Muscle layer of duodenum (tissue), 2 donors: ENCODE results near the gene INCA1.

Experiments used
- H3K27ac ChIP-seq: one replicate; pipeline ENCODE4 v1.7.0; 2013; ENCODE audit warnings: mild to moderate bottlenecking, low read length
- H3K27me3 ChIP-seq: one replicate; pipeline ENCODE4 v1.7.0; 2013; ENCODE audit warnings: low read depth, mild to moderate bottlenecking, control low read depth, low read length
- H3K36me3 ChIP-seq, 2 donors: one replicate each; pipeline ENCODE4 v1.7.0; 2013; ENCODE audit warnings: low read length in 2 of 2, control low read depth in 1 of 2, mild to moderate bottlenecking in 1 of 2; ENCODE audit not compliant: insufficient read depth in 2 of 2, control insufficient read depth in 1 of 2
- H3K4me1 ChIP-seq, 2 donors: one replicate each; pipeline ENCODE4 v1.7.0; 2013; ENCODE audit warnings: low read length in 2 of 2, mild to moderate bottlenecking in 2 of 2, control low read depth in 1 of 2, moderate library complexity in 1 of 2; ENCODE audit not compliant: insufficient read depth in 2 of 2, control insufficient read depth in 1 of 2
- H3K4me3 ChIP-seq, 2 donors: one replicate each; pipeline ENCODE4 v1.7.0; 2013; ENCODE audit warnings: low read length in 2 of 2, low read depth in 1 of 2, mild to moderate bottlenecking in 1 of 2
- H3K9me3 ChIP-seq, 2 donors: one replicate each; pipeline ENCODE4 v1.7.0; 2013; ENCODE audit warnings: low read length in 2 of 2, control low read depth in 1 of 2, mild to moderate bottlenecking in 1 of 2; ENCODE audit not compliant: control insufficient read depth in 1 of 2
- donor health status: healthy.

INCA1 gene

GRCh38 chr17:4945944-4946280, 51.4 kb downstream of the INCA1 start:
- Histone ChIP-seq H3K27me3 (no peaks in the 10 kb centered on the region), H3K4me1 (peaks cover 31 to 69% of the 10 kb centered on the region in 2 donors), H3K27ac (peak overlapping the region; percentile 95), H3K36me3 (peaks cover 41 to 43% of the 10 kb centered on the region in 2 donors), H3K9me3 (no peaks in the 10 kb centered on the region), H3K4me3 (peak overlapping the region; percentile 92 to 97)

- no peaks in the 10 kb centered on the region for H3K9me3 ChIP-seq
- H3K4me1 ChIP-seq = peaks cover 26 to 66% of the 10 kb centered on the region in 2 donors
- H3K27me3 ChIP-seq = no peaks in the 10 kb centered on the region
- peak overlapping the region; percentile 92 to 97 for H3K4me3 ChIP-seq
- peaks cover 41 to 43% of the 10 kb centered on the region in 2 donors for H3K36me3 ChIP-seq
- peak overlapping the region; percentile 95 for H3K27ac ChIP-seq
Measured at GRCh38 chr17:4945176-4945943, 52.0 kb downstream of the INCA1 start.

DNA sequence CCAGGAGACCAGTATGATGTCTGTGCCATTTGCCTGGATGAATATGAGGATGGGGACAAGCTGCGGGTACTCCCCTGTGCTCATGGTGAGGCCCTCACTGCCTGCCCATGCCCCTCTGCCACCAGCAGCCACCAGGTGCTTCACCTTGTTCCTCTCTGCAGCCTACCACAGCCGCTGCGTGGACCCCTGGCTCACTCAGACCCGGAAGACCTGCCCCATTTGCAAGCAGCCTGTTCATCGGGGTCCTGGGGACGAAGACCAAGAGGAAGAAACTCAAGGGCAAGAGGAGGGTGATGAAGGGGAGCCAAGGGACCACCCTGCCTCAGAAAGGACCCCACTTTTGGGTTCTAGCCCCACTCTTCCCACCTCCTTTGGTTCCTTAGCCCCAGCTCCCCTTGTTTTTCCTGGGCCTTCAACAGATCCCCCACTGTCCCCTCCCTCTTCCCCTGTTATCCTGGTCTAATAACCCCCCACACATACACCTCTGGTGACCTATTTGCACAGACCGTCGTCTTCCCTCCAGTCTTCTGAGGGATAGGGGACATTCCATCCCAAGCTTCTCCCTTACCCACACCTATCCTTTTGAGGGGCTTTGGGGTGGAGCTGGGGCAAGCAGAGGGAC, 52.7 kb downstream of the INCA1 start:
- peak overlapping the region; percentile 92 to 97 for H3K4me3 ChIP-seq
- peaks cover 26 to 63% of the 10 kb centered on the region in 2 donors for H3K4me1 ChIP-seq
- H3K27ac ChIP-seq = peak overlapping the region; percentile 95
- H3K36me3 ChIP-seq = peaks cover 41 to 43% of the 10 kb centered on the region in 2 donors
- H3K27me3 ChIP-seq = no peaks in the 10 kb centered on the region
- no peaks in the 10 kb centered on the region for H3K9me3 ChIP-seq

DNA sequence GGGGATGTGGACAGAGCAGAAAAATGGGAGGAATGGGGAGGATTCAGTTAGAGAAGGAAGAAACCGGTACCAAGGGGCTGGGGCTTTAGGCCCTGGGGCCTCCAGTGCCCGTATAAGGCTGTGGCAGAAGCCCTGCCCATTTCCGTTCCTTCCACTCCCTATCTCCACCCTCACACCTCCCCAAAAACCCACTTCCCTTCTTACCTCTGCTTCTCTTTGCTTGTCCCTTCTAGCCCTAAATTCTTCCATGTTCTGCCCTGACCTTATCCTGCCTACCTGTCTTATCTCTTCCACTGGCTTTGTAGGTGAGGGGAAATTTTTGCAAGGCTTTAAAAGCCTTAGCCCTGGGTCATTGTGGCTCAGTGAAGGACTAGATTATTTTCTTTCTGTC, 53.2 kb downstream of the INCA1 start:
- Histone ChIP-seq H3K27ac (peak overlapping the region; percentile 95), H3K4me1 (peaks cover 28 to 66% of the 10 kb centered on the region in 2 donors)

DNA sequence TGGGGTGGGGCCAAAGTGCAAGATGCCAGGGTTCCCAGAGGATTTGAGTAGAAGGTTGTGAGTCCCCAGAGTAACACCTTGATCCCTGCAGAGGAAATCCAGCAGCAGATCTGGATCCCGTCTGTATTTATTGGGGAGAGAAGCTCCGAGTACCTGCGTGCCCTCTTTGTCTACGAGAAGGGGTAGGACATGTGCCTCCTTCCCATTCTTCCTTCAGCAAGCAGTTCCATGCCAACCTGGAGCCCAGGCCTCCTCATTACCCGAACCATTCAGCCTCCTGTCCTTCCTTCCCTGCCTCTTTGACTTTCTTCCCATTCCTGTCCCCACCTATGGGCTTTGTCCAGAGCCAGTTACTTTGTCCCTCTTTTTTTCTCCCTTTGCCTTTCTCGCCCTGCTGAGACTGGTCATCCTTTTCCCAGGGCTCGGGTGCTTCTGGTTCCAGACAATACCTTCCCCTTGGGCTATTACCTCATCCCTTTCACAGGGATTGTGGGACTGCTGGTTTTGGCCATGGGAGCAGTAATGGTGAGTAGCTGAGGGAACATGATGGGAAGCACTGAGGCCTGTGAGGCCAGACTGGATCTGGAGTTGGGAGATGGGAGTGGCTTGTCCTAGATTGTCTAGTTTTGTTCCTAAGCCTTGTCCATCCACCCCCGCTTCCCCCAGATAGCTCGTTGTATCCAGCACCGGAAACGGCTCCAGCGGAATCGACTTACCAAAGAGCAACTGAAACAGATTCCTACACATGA, 54.4 kb downstream of the INCA1 start:
- no peaks in the 10 kb centered on the region for H3K9me3 ChIP-seq
- H3K27me3 ChIP-seq = no peaks in the 10 kb centered on the region
- no peak overlapping the region for H3K27ac ChIP-seq
- peaks cover 42 to 46% of the 10 kb centered on the region in 2 donors for H3K36me3 ChIP-seq
- no peak overlapping the region for H3K4me3 ChIP-seq
- H3K4me1 ChIP-seq = peaks cover 37 to 79% of the 10 kb centered on the region in 2 donors

More for the DNA sequence above, 53.2 kb downstream of the INCA1 start:
- H3K36me3 ChIP-seq = peaks cover 41 to 43% of the 10 kb centered on the region in 2 donors
- no peaks in the 10 kb centered on the region for H3K9me3 ChIP-seq
- no peaks in the 10 kb centered on the region for H3K27me3 ChIP-seq
- no peak overlapping the region for H3K4me3 ChIP-seq

- peaks cover 55 to 56% of the 10 kb centered on the region in 2 donors for H3K36me3 ChIP-seq
- H3K9me3 ChIP-seq = no peaks in the 10 kb centered on the region
- H3K4me1 ChIP-seq = peaks cover 35 to 77% of the 10 kb centered on the region in 2 donors
- H3K4me3 ChIP-seq = peak overlapping the region; percentile 70 to 97
- H3K27ac ChIP-seq = peak overlapping the region; percentile 98
- H3K27me3 ChIP-seq = no peaks in the 10 kb centered on the region
Measured at GRCh38 chr17:4941319-4941610, 56.1 kb downstream of the INCA1 start.

- Histone ChIP-seq H3K27ac (peak overlapping the region; percentile 98), H3K4me3 (peak overlapping the region; percentile 70 to 97), H3K4me1 (peaks cover 32 to 72% of the 10 kb centered on the region in 2 donors), H3K36me3 (peaks cover 52 to 58% of the 10 kb centered on the region in 2 donors), H3K27me3 (no peaks in the 10 kb centered on the region), H3K9me3 (no peaks in the 10 kb centered on the region)
Measured at GRCh38 chr17:4940555-4941318, 56.6 kb downstream of the INCA1 start.

- Histone ChIP-seq H3K4me1 (peaks cover 25 to 64% of the 10 kb centered on the region in 2 donors), H3K27ac (peak within 1 kb of the TSS; percentile 98), H3K9me3 (no peaks in the 10 kb centered on the region), H3K4me3 (peak within 1 kb of the TSS; percentile 70 to 97), H3K27me3 (no peaks in the 10 kb centered on the region), H3K36me3 (peaks cover 44 to 53% of the 10 kb centered on the region in 2 donors)
Measured at GRCh38 chr17:4939796-4940554, 57.3 kb downstream of the INCA1 start, which contains the start of the genes RNF167 and SLC25A11. Gene RNF167 (plus strand): TSS chr17:4940268. CDS start chr17:4940910, 642 bp downstream. Gene SLC25A11 (minus strand): TSS chr17:4940046. CDS start chr17:4939910, 136 bp downstream.

DNA sequence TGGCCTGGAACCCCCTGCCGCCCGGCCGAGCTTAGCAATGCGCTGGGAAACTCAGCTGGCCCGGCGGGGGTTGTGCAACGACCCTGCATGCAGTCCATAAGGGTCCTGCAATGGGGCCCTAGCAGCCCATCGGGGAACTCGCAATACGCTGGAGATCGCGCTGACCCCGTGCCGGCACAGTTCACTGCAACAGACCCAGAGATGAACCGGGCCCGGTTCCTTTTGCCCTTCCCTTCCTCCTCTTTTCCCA, 57.9 kb downstream of the INCA1 start:
- peaks cover 39 to 48% of the 10 kb centered on the region in 2 donors for H3K36me3 ChIP-seq
- no peaks in the 10 kb centered on the region for H3K27me3 ChIP-seq
- peak overlapping the region; percentile 98 for H3K27ac ChIP-seq
- peaks cover 20 to 62% of the 10 kb centered on the region in 2 donors for H3K4me1 ChIP-seq
- H3K4me3 ChIP-seq = peak overlapping the region; percentile 70 to 97
- no peaks in the 10 kb centered on the region for H3K9me3 ChIP-seq

DNA sequence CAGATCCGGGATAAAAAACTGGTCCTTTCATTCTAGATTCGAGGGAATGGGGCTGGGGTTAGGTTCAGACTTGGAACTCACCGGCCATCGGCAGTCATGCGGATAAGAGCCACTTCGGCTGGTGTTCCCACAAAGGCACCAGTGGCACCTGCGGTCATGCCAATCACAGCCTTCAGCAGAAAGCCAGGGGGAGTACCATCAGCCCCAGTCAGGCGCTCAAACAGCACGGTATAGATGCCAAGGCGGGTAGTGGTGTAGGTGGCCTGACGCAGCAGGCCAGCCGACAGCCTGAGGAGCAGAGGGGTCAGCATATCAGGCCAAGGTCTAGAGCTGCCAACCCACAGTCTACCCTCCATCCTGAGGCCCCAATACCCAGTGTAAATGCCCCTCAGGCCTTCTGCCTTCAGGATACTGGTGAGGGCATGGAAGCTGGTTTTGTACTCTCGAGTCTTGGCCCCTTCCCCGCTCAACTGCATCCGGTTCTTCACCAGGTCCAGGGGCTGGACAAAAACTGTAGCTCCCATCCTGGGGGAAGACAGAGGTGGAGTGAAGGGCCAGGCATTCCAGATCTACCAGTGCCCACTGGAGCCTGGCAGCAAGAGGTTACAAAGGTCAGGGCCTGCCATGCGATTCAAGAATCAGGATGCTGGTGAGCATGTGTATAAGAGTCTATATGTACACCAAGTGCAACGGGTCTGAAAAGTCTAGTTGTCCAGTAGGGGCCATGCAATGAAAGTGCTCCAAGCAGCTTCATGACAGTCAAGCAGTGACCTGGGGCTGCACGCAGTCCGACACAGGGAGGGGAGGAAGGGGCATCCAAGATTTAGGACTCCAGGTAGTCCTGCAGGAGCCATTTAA, 58.4 kb downstream of the INCA1 start:
- Histone ChIP-seq H3K4me1 (peaks cover 16 to 62% of the 10 kb centered on the region in 2 donors), H3K36me3 (peaks cover 35 to 45% of the 10 kb centered on the region in 2 donors), H3K4me3 (peak overlapping the region; percentile 70 to 97), H3K27me3 (no peaks in the 10 kb centered on the region), H3K9me3 (no peaks in the 10 kb centered on the region), H3K27ac (peak overlapping the region; percentile 98)
